K562 (cell line): ENCODE results near the gene FERMT3. TPM values are rescaled to one million over a fixed set of nuclear protein-coding genes. Genes with fewer than 3 reads are reported as not detected.

Experiments
- BCL6 ChIP-seq: fragments of 250-450 bp; sonication (Bioruptor Pico); IDR thresholded peaks from 2 replicates; pipeline ENCODE4 v1.4.0; 2020
- CBX5 ChIP-seq: IDR thresholded peaks from 2 replicates; pipeline ENCODE4 v1.6.1; 2014; ENCODE audit warnings: low read depth, borderline replicate concordance
- GTF2A2 ChIP-seq: IDR thresholded peaks from 2 replicates; pipeline ENCODE4 v1.6.1; 2016; ENCODE audit warnings: mild to moderate bottlenecking, missing genetic modification characterization, missing compliant biosample characterization
- MEIS2 ChIP-seq: fragments of 450-650 bp; IDR thresholded peaks from 2 replicates; pipeline ENCODE4 v1.6.1; 2014; ENCODE audit warnings: mild to moderate bottlenecking; ENCODE audit not compliant: partially characterized antibody
- MYC ChIP-seq, 2 experiments: fragments of 250-450 bp in 1 of 2; sonication (Bioruptor Pico) in 1 of 2; IDR thresholded peaks; 2 replicates each; pipeline versions ENCODE4 v1.5.1 to v1.6.1; 2012 to 2021; ENCODE audit warnings: low read depth in 2 of 2, borderline replicate concordance in 1 of 2, improper control_type of control experiment in 1 of 2, low read length in 1 of 2, mild to moderate bottlenecking in 1 of 2, moderate library complexity in 1 of 2
- NFE2 ChIP-seq: IDR thresholded peaks from 2 replicates; pipeline ENCODE4 v1.6.1; 2014; ENCODE audit warnings: antibody characterized with exemption, low read depth
- PCBP2 ChIP-seq: fragments of 200-400 bp; formaldehyde crosslinking; IDR thresholded peaks from 2 replicates; pipeline ENCODE4 v1.6.1; 2018; ENCODE audit warnings: low read length, low read depth, mild to moderate bottlenecking, moderate library complexity; ENCODE audit not compliant: poor library complexity, severe bottlenecking
- RCOR1 ChIP-seq, 2 experiments: IDR thresholded peaks; 2 replicates each; pipeline ENCODE4 v1.6.1; 2012; ENCODE audit warnings: low read depth in 2 of 2, low read length in 2 of 2, borderline replicate concordance in 1 of 2, improper control_type of control experiment in 1 of 2
- RFX7 ChIP-seq: fragments of 250-450 bp; sonication (Bioruptor Pico); IDR thresholded peaks from 2 replicates; pipeline ENCODE4 v1.5.1; 2021; ENCODE audit warnings: mild to moderate bottlenecking
- ZNF143 ChIP-seq: sonication (generic); formaldehyde crosslinking; IDR thresholded peaks from 2 replicates; pipeline ENCODE4 v1.9.0; 2022; ENCODE audit warnings: mild to moderate bottlenecking, missing genetic modification reagents
- polyA plus RNA-seq, 8 experiments: library from polyadenylated mRNA; depleted of rRNA in 4 of 8; stranded (reverse) in 5 of 8; unstranded in 3 of 8; fragments of >200 nt; fragmentation: Nextera tagmentation in 2 of 8; fragmentation: Illumina TruSeq in 1 of 8; extraction: Ambion mirVana in 2 of 8; extraction: Trizol in 1 of 8; gene quantifications; 2 replicates each; pipeline versions ENCODE4 v1.2.1 to v1.2.3, GENCODE V29; 2011 to 2014; ENCODE audit warnings: inconsistent platforms in 1 of 8, missing spikeins in 1 of 8
- total RNA-seq, 7 experiments: library from RNA; depleted of rRNA in 6 of 7; stranded (reverse); fragments of >200 nt in 6 of 7; fragmentation: Illumina TruSeq in 2 of 7; extraction: Trizol in 2 of 7; gene quantifications; 2 replicates each; pipeline versions ENCODE4 v1.2.1 to v1.2.3, GENCODE V29; 2011 to 2021; ENCODE audit warnings: low replicate concordance in 1 of 7
- TF ChIP-seq, protein P1 (sequence below): fragments of 250-450 bp; sonication (Bioruptor Pico); IDR thresholded peaks from 2 replicates; pipeline ENCODE4 v1.4.0; 2020; ENCODE audit warnings: mild to moderate bottlenecking, moderate library complexity
- TF ChIP-seq, protein P2 (sequence below): sonication (generic); formaldehyde crosslinking; IDR thresholded peaks from 2 replicates; pipeline ENCODE4 v1.9.0; 2022; ENCODE audit warnings: mild to moderate bottlenecking, missing genetic modification reagents
- TF ChIP-seq, protein P3 (sequence below), 2 experiments: fragments of 450-650 bp; formaldehyde crosslinking in 1 of 2; IDR thresholded peaks; 2 replicates each; pipeline versions ENCODE4 v1.4.0 to v1.6.1; 2014 to 2020; ENCODE audit warnings: mild to moderate bottlenecking in 2 of 2, borderline replicate concordance in 1 of 2, low read depth in 1 of 2
- TF ChIP-seq, protein P4 (sequence below): fragments of 250-450 bp; sonication (Bioruptor Pico); IDR thresholded peaks from 2 replicates; pipeline ENCODE4 v1.5.0; 2022; ENCODE audit warnings: mild to moderate bottlenecking

Gene FERMT3
- total and polyA plus RNA-seq, 9 of the 15 experiments (the other 6 are each of a cell fraction or from before 2014, with no cell fraction given) = 3.2 to 275 (median 79.7) TPM

DNA sequence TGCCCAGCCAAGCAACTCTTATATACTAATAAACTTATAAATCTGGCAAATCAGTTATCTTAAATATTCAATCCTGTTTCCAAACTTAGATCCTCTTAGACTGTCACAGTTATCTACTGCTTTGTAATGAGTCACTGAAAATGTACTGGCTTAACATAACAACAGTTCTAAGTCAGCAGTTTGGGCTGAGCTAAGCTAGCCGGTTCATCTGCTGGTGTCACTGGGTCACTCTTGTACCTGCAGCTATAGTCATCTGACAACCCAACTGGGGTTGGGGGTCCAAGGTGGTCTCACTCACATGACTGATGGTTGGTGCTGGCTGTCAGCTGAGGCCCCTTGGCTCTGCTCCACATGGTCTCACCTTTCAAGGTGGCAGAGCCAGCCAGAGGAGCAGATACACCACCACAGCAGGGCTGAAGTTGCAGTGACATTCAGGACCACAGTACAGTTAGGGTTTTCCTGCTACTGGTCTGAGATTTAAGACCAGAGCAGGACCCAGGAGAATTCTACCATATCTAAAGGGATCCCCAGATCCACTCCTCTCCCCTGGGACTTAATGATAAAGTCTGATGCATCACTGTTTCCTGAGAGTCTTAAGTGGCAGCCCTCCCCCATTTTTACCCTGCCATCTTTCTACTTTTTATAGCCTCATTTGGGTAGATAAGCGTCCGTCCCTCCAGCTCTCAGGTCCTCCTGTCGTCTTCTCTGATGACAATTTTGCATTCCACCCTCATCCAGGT is 32.7 kb upstream of the FERMT3 start (continued):
- TF ChIP-seq, protein P1, sequence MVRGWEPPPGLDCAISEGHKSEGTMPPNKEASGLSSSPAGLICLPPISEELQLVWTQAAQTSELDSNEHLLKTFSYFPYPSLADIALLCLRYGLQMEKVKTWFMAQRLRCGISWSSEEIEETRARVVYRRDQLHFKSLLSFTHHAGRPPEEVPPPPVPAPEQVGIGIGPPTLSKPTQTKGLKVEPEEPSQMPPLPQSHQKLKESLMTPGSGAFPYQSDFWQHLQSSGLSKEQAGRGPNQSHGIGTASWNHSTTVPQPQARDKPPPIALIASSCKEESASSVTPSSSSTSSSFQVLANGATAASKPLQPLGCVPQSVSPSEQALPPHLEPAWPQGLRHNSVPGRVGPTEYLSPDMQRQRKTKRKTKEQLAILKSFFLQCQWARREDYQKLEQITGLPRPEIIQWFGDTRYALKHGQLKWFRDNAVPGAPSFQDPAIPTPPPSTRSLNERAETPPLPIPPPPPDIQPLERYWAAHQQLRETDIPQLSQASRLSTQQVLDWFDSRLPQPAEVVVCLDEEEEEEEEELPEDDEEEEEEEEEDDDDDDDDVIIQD = no peak
- TF ChIP-seq, protein P2, sequence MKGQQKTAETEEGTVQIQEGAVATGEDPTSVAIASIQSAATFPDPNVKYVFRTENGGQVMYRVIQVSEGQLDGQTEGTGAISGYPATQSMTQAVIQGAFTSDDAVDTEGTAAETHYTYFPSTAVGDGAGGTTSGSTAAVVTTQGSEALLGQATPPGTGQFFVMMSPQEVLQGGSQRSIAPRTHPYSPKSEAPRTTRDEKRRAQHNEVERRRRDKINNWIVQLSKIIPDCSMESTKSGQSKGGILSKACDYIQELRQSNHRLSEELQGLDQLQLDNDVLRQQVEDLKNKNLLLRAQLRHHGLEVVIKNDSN (CRISPR knock-in tag) = no peak
- no peak for TF ChIP-seq GTF2A2
- TF ChIP-seq ZNF143 (CRISPR knock-in tag) = no peak
- no peak for TF ChIP-seq MYC (IDR thresholded peaks at IDR 0.05; ENCODE audit: low read depth, low read length)
- TF ChIP-seq MYC (CRISPR knock-in tag; IDR thresholded peaks at IDR 0.05; ENCODE audit: borderline replicate concordance, low read depth) = no peak
- no peak for TF ChIP-seq NFE2
- TF ChIP-seq PCBP2 = no peak
- peak in 1 of 2 experiments; percentile 30; a peak in 1 of 4 replicates for TF ChIP-seq RCOR1 (IDR thresholded peaks at IDR 0.05; ENCODE audit: borderline replicate concordance in 1 of 2, low read depth in 2 of 2, low read length in 2 of 2)
- TF ChIP-seq MEIS2 = peak; percentile 13
- TF ChIP-seq, protein P3, sequence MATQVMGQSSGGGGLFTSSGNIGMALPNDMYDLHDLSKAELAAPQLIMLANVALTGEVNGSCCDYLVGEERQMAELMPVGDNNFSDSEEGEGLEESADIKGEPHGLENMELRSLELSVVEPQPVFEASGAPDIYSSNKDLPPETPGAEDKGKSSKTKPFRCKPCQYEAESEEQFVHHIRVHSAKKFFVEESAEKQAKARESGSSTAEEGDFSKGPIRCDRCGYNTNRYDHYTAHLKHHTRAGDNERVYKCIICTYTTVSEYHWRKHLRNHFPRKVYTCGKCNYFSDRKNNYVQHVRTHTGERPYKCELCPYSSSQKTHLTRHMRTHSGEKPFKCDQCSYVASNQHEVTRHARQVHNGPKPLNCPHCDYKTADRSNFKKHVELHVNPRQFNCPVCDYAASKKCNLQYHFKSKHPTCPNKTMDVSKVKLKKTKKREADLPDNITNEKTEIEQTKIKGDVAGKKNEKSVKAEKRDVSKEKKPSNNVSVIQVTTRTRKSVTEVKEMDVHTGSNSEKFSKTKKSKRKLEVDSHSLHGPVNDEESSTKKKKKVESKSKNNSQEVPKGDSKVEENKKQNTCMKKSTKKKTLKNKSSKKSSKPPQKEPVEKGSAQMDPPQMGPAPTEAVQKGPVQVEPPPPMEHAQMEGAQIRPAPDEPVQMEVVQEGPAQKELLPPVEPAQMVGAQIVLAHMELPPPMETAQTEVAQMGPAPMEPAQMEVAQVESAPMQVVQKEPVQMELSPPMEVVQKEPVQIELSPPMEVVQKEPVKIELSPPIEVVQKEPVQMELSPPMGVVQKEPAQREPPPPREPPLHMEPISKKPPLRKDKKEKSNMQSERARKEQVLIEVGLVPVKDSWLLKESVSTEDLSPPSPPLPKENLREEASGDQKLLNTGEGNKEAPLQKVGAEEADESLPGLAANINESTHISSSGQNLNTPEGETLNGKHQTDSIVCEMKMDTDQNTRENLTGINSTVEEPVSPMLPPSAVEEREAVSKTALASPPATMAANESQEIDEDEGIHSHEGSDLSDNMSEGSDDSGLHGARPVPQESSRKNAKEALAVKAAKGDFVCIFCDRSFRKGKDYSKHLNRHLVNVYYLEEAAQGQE (IDR thresholded peaks at IDR 0.05; ENCODE audit: borderline replicate concordance) = no peak
- TF ChIP-seq, protein P3 (CRISPR knock-in tag; IDR thresholded peaks at IDR 0.05; ENCODE audit: low read depth) = no peak
- TF ChIP-seq CBX5 = no peak
- no peak for TF ChIP-seq BCL6 (CRISPR knock-in tag)
- no peak for TF ChIP-seq RFX7 (CRISPR knock-in tag)
- TF ChIP-seq, protein P4, sequence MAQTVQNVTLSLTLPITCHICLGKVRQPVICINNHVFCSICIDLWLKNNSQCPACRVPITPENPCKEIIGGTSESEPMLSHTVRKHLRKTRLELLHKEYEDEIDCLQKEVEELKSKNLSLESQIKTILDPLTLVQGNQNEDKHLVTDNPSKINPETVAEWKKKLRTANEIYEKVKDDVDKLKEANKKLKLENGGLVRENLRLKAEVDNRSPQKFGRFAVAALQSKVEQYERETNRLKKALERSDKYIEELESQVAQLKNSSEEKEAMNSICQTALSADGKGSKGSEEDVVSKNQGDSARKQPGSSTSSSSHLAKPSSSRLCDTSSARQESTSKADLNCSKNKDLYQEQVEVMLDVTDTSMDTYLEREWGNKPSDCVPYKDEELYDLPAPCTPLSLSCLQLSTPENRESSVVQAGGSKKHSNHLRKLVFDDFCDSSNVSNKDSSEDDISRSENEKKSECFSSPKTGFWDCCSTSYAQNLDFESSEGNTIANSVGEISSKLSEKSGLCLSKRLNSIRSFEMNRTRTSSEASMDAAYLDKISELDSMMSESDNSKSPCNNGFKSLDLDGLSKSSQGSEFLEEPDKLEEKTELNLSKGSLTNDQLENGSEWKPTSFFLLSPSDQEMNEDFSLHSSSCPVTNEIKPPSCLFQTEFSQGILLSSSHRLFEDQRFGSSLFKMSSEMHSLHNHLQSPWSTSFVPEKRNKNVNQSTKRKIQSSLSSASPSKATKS (CRISPR knock-in tag) = no peak
